Fibroblast of villous mesenchyme (primary cell): ENCODE measurements around the gene LGALS7. TPM values are rescaled to one million over a fixed set of nuclear protein-coding genes. Genes with fewer than 3 reads are reported as not detected.
"Not testable (repeated sequence)": the region's sequence is repeated elsewhere in the genome, so short reads cannot be mapped to it uniquely, and the experiment has no call there.

Source experiments
- DNase-seq: peaks from one replicate; pipeline ENCODE4 v3.0.0-alpha.2; 2010; ENCODE audit warnings: low read depth
- H3K4me3 ChIP-seq: 2 replicates; pipeline ENCODE4 v1.5.1; 2011; ENCODE audit warnings: low read depth, mild to moderate bottlenecking, low read length
- CTCF ChIP-seq: IDR thresholded peaks from 2 replicates; pipeline ENCODE4 v1.5.1; 2012; ENCODE audit warnings: low read depth, mild to moderate bottlenecking, low read length; ENCODE audit not compliant: insufficient read depth
- total RNA-seq: library from RNA; depleted of rRNA; stranded (reverse); fragments of >200 nt; gene quantifications from 2 replicates; pipeline ENCODE4 v1.2.3, GENCODE V29; 2012

Gene LGALS7
- total RNA-seq, 1 donor, result not detected

- DNase-seq, result no peak
- no peak for TF ChIP-seq CTCF
- H3K4me3 ChIP-seq, result no peak overlapping the region
Measured at GRCh38 chr19:38805180-38805579, 31.9 kb upstream of the LGALS7 start.

- no peak for TF ChIP-seq CTCF
- H3K4me3 ChIP-seq, result no peak overlapping the region
- DNase-seq, result no peak
Measured at GRCh38 chr19:38803543-38803942, 30.2 kb upstream of the LGALS7 start.

GRCh38 chr19:38801359-38802095, 28.2 kb upstream of the LGALS7 start:
- DNase-seq, result no peak
- no peak overlapping the region for H3K4me3 ChIP-seq
- TF ChIP-seq CTCF, result no peak

- no peak overlapping the region for H3K4me3 ChIP-seq
- no peak for DNase-seq
- no peak for TF ChIP-seq CTCF
Measured at GRCh38 chr19:38800577-38801347, 27.4 kb upstream of the LGALS7 start.

GRCh38 chr19:38799104-38799503, 25.8 kb upstream of the LGALS7 start:
- peak; percentile 25 for DNase-seq
- no peak overlapping the region for H3K4me3 ChIP-seq
- TF ChIP-seq CTCF, result no peak

- not testable (repeated sequence) for H3K4me3 ChIP-seq, DNase-seq
Measured at GRCh38 chr19:38797781-38798180, 24.5 kb upstream of the LGALS7 start.

GRCh38 chr19:38796154-38796553, 22.8 kb upstream of the LGALS7 start:
- TF ChIP-seq CTCF, result no peak
- DNase-seq, result no peak
- no peak overlapping the region for H3K4me3 ChIP-seq
